IMR-90 (cell line): ENCODE data around the gene TRAPPC2L. TPM values are rescaled to one million over a fixed set of nuclear protein-coding genes. Genes with fewer than 3 reads are reported as not detected.

Source experiments
- ATAC-seq: fragments of 200-7000 bp; cut with Tn5 transposase; 2 replicates; pipeline ENCODE4 v1.9.1; 2020; ENCODE audit warnings: low read depth, mild to moderate bottlenecking, moderate library complexity
- BruUV-seq: library from RNA; stranded (reverse); fragments of 400-500 nt; replicated peaks from 2 replicates; lab custom pipeline; 2021; lab: Mats Ljungman, UMichigan
- CTCF ChIA-PET: fragments of 300-600 bp; formaldehyde crosslinking; extraction: SDS; loops from one replicate; lab custom pipeline; 2021; ENCODE audit warnings: antibody characterized with exemption; lab: Yijun Ruan, JAX
- POLR2A ChIA-PET: fragments of 300-600 bp; sonication (Branson Sonifier 250); formaldehyde crosslinking; loops from one replicate; lab custom pipeline; 2022; ENCODE audit warnings: antibody characterized with exemption; ENCODE audit not compliant: unreplicated experiment; lab: Charles Lee
- DNase-seq: peaks from one replicate; pipeline ENCODE4 v3.0.0; 2013
- H2AFZ ChIP-seq: replicated peaks from 2 replicates; pipeline ENCODE3; 2013; ENCODE audit warnings: low read length, mild to moderate bottlenecking; ENCODE audit not compliant: poor library complexity
- H2AK5ac ChIP-seq: 2 replicates; pipeline ENCODE4 v1.6.1; 2013; ENCODE audit warnings: low read depth, low read length, inconsistent platforms
- H2AK9ac ChIP-seq: replicated peaks from 2 replicates; pipeline ENCODE3; 2013; ENCODE audit warnings: mild to moderate bottlenecking, low read depth, low read length, moderate library complexity; ENCODE audit not compliant: poor library complexity
- H2BK120ac ChIP-seq: 2 replicates; pipeline ENCODE4 v1.6.1; 2013; ENCODE audit warnings: low read depth, low read length, inconsistent platforms
- H2BK15ac ChIP-seq: 3 replicates; pipeline ENCODE4 v1.6.1; 2013; ENCODE audit warnings: low read depth, low read length, inconsistent platforms
- H2BK20ac ChIP-seq: 2 replicates; pipeline ENCODE4 v1.6.1; 2013; ENCODE audit warnings: low read depth, mild to moderate bottlenecking, inconsistent platforms, low read length, moderate library complexity
- H2BK5ac ChIP-seq: 2 replicates; pipeline ENCODE4 v1.6.1; 2013; ENCODE audit warnings: mild to moderate bottlenecking, low read depth, low read length, inconsistent platforms; ENCODE audit not compliant: poor library complexity, severe bottlenecking
- H3K14ac ChIP-seq: replicated peaks from 2 replicates; pipeline ENCODE4 v1.6.1; 2013; ENCODE audit warnings: low read depth, low read length, inconsistent platforms
- H3K18ac ChIP-seq: 2 replicates; pipeline ENCODE4 v1.6.1; 2013; ENCODE audit warnings: low read depth, low read length, control low read depth
- H3K23ac ChIP-seq: 2 replicates; pipeline ENCODE4 v1.6.1; 2013; ENCODE audit warnings: low read depth, low read length, inconsistent platforms
- H3K27ac ChIP-seq: 2 replicates; pipeline ENCODE4 v1.5.1; 2013; ENCODE audit warnings: mild to moderate bottlenecking, control low read depth, low read length; ENCODE audit not compliant: insufficient read depth
- H3K27me3 ChIP-seq: 2 replicates; pipeline ENCODE4 v1.6.1; 2013; ENCODE audit warnings: low read length; ENCODE audit not compliant: control insufficient read depth, insufficient read depth
- H3K36me3 ChIP-seq: 2 replicates; pipeline ENCODE4 v1.6.1; 2013; ENCODE audit warnings: low read length, mixed read lengths; ENCODE audit not compliant: control insufficient read depth, insufficient read depth
- H3K4ac ChIP-seq: 2 replicates; pipeline ENCODE4 v1.6.1; 2013; ENCODE audit warnings: low read depth, low read length, inconsistent platforms
- H3K4me1 ChIP-seq: 2 replicates; pipeline ENCODE4 v1.6.1; 2013; ENCODE audit warnings: low read length, mixed read lengths; ENCODE audit not compliant: control insufficient read depth, insufficient read depth
- H3K4me2 ChIP-seq: 2 replicates; pipeline ENCODE4 v1.6.1; 2013; ENCODE audit warnings: low read depth, mild to moderate bottlenecking, control low read depth, low read length, moderate library complexity
- H3K4me3 ChIP-seq: 2 replicates; pipeline ENCODE4 v1.5.1; 2013; ENCODE audit warnings: low read depth, mild to moderate bottlenecking, control low read depth, low read length, moderate library complexity; ENCODE audit not compliant: insufficient read depth
- H3K56ac ChIP-seq: 2 replicates; pipeline ENCODE4 v1.6.1; 2013; ENCODE audit warnings: low read length, inconsistent platforms; ENCODE audit not compliant: insufficient read depth; ENCODE audit errors: extremely low read depth
- H3K79me1 ChIP-seq, 2 experiments: 2 replicates each; pipeline ENCODE4 v1.6.1; 2013; ENCODE audit warnings: low read length in 2 of 2, inconsistent platforms in 1 of 2, low read depth in 1 of 2
- H3K9ac ChIP-seq: 2 replicates; pipeline ENCODE4 v1.6.1; 2013; ENCODE audit warnings: low read depth, low read length, control low read depth
- H3K9me1 ChIP-seq: 2 replicates; pipeline ENCODE4 v1.6.1; 2013; ENCODE audit warnings: low read length, inconsistent platforms; ENCODE audit not compliant: insufficient read depth
- H3K9me3 ChIP-seq: 2 replicates; pipeline ENCODE4 v1.6.1; 2013; ENCODE audit warnings: low read length; ENCODE audit not compliant: control insufficient read depth, insufficient read depth
- H4K20me1 ChIP-seq: 2 replicates; pipeline ENCODE4 v1.6.1; 2013; ENCODE audit warnings: low read length, inconsistent platforms; ENCODE audit not compliant: insufficient read depth
- H4K5ac ChIP-seq: 2 replicates; pipeline ENCODE4 v1.6.1; 2013; ENCODE audit warnings: mild to moderate bottlenecking, low read depth, low read length, control low read depth
- H4K8ac ChIP-seq, 2 experiments: 2 replicates each; pipeline ENCODE4 v1.6.1; 2013; ENCODE audit warnings: low read depth in 2 of 2, low read length in 2 of 2, control low read depth in 1 of 2, inconsistent platforms in 1 of 2
- H4K91ac ChIP-seq: 2 replicates; pipeline ENCODE4 v1.6.1; 2013; ENCODE audit warnings: low read depth, low read length, inconsistent platforms; ENCODE audit not compliant: insufficient read depth
- BHLHE40 ChIP-seq: fragments of 150-350 bp; IDR thresholded peaks from 2 replicates; pipeline ENCODE4 v1.6.1; 2016; ENCODE audit warnings: mild to moderate bottlenecking, low read depth, low read length
- MAFK ChIP-seq: IDR thresholded peaks from 2 replicates; pipeline ENCODE4 v1.6.1; 2012; ENCODE audit warnings: low read depth, low read length, improper control_type of control experiment
- NFE2L2 ChIP-seq: fragments of 150-350 bp; IDR thresholded peaks from 2 replicates; pipeline ENCODE4 v1.6.1; 2016; ENCODE audit warnings: low read depth, mild to moderate bottlenecking, low read length
- RAD21 ChIP-seq: IDR thresholded peaks from 2 replicates; pipeline ENCODE4 v1.6.1; 2012; ENCODE audit warnings: low read length, improper control_type of control experiment
- RCOR1 ChIP-seq: IDR thresholded peaks from 2 replicates; pipeline ENCODE4 v1.6.1; 2012; ENCODE audit warnings: mild to moderate bottlenecking, low read length, improper control_type of control experiment; ENCODE audit not compliant: insufficient replicate concordance
- RFX5 ChIP-seq: IDR thresholded peaks from 2 replicates; pipeline ENCODE4 v1.8.0; 2012; ENCODE audit warnings: low read depth, mild to moderate bottlenecking, low read length, moderate library complexity
- WGBS, 2 experiments: methylation state at CpG; one replicate each; pipeline versions ENCODE4 v1.1.5 to v1.1.7; 2013; ENCODE audit warnings: missing lambda C conversion rate in 2 of 2; ENCODE audit not compliant: insufficient read length in 1 of 2; ENCODE audit errors: extremely low coverage in 2 of 2; 5-methylcytosine and 5-hydroxymethylcytosine counted together
- dilution Hi-C: fragments of 300-500 bp; cut with HindIII; formaldehyde crosslinking; loops from one replicate; pipeline ENCODE4 v1.14.3; 2018; ENCODE audit warnings: low sequenced_read_pairs; ENCODE audit not compliant: unreplicated experiment
- in situ Hi-C: fragments of 300-500 bp; cut with MboI; formaldehyde crosslinking; loops from 3 replicates; pipeline ENCODE4 v1.14.3; 2019; ENCODE audit warnings: low sequenced_read_pairs, inconsistent platforms, mixed read lengths
- intact Hi-C: fragments of 100-400 bp; cut with micrococcal nuclease; formaldehyde crosslinking; loops from 2 replicates; pipeline ENCODE4 v1.10.0; 2022
- polyA plus RNA-seq, 3 experiments: library from polyadenylated mRNA; depleted of rRNA; stranded (reverse); fragments of >200 nt; gene quantifications; 2 replicates each; pipeline ENCODE4 v1.2.3, GENCODE V29; 2012; ENCODE audit warnings: low replicate concordance in 1 of 3
- total RNA-seq: library from RNA; depleted of rRNA; stranded (reverse); fragments of >200 nt; gene quantifications from 2 replicates; pipeline ENCODE4 v1.2.3, GENCODE V29; 2012
- TF ChIP-seq, protein P1 (sequence below): fragments of 150-350 bp; IDR thresholded peaks from 2 replicates; pipeline ENCODE4 v1.6.1; 2017; ENCODE audit warnings: mild to moderate bottlenecking, antibody characterized with exemption, low read length, low read depth
- TF ChIP-seq, protein P2 (sequence below): fragments of 150-350 bp; IDR thresholded peaks from 2 replicates; pipeline ENCODE4 v1.6.1; 2016; ENCODE audit warnings: low read depth, mild to moderate bottlenecking, low read length, moderate library complexity, borderline replicate concordance

TRAPPC2L gene
- total and polyA plus RNA-seq, 2 of the 4 experiments (the other 2 are of a cell fraction) = 102 to 109 TPM

DNA sequence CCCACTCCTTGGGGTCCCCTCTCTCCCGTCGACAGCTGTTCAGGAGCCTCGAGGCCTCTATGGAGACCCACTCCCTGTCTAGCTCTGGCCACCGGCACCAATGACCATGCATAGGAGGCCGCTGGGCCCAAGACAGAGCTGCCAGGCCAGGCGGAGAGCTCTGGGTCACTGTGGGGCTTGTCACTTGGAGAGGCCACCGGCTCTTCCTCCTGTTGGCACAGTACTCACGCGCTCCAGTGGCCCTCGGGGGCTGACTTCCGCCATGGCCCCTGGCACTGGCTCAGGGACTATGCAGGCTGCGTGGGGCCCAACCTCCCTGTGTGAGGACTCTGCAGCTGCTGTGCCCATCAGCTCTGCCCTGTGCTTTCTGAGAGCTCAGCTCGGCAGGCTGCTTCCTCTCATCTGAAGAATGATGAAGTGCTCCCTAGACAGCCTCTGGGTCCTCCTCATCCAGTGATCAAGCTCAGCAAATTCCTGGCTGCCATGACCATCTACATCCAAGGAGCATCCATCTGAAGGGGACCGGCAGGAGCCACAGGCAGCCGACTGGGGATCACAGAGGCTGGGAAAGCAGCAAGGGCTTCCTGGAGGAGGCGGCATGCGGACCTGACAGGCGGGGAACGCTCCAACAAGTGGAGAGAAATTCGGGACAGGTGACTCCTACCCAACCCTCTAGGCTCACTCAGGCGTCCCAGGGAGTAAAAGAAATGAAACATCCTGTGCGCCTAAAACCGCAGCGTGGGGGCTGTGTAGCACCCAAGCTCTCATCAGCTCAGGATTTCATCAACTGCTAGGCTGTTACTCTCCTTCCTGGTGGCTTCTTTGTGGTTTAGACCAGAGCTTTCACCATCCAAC is 17.0 kb upstream of the TRAPPC2L start:
- dilution Hi-C loops = no loop called here
- BruUV-seq = no TSS peak

More for the DNA sequence above, 17.0 kb upstream of the TRAPPC2L start:
- H3K9ac ChIP-seq = no peak overlapping the region
- H3K9me3 ChIP-seq = no peaks in the 10 kb centered on the region
- H3K4me2 ChIP-seq = no peak overlapping the region
- TF ChIP-seq NFE2L2 (no peak), BHLHE40 (no peak), MAFK (no peak), RCOR1 (no peak), RFX5 (no peak), RAD21 (no peak)
- TF ChIP-seq, protein P1, sequence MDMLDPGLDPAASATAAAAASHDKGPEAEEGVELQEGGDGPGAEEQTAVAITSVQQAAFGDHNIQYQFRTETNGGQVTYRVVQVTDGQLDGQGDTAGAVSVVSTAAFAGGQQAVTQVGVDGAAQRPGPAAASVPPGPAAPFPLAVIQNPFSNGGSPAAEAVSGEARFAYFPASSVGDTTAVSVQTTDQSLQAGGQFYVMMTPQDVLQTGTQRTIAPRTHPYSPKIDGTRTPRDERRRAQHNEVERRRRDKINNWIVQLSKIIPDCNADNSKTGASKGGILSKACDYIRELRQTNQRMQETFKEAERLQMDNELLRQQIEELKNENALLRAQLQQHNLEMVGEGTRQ = no peak
- TF ChIP-seq, protein P2, sequence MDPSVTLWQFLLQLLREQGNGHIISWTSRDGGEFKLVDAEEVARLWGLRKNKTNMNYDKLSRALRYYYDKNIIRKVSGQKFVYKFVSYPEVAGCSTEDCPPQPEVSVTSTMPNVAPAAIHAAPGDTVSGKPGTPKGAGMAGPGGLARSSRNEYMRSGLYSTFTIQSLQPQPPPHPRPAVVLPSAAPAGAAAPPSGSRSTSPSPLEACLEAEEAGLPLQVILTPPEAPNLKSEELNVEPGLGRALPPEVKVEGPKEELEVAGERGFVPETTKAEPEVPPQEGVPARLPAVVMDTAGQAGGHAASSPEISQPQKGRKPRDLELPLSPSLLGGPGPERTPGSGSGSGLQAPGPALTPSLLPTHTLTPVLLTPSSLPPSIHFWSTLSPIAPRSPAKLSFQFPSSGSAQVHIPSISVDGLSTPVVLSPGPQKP = no peak
- no peak overlapping the region for H4K5ac ChIP-seq
- POLR2A ChIA-PET = no interaction called here
- WGBS, 2 experiments = 92% methylated on average over 14 of the region's 24 CpGs; no CpG with 5 or more reads in 1 of the 2 experiments
- H3K4me3 ChIP-seq = no peak overlapping the region
- no peak overlapping the region for H2BK120ac ChIP-seq
- H4K8ac ChIP-seq = no peak overlapping the region
- CTCF ChIA-PET = no interaction called here
- peaks cover 8% of the 10 kb centered on the region; the same call in 1 of the 2 replicates for H4K20me1 ChIP-seq
- H3K27ac ChIP-seq = no peak overlapping the region
- ATAC-seq = no peak
- no peaks in the 10 kb centered on the region for H3K9me1 ChIP-seq
- peaks cover 36% of the 10 kb centered on the region for H3K36me3 ChIP-seq
- no peak overlapping the region for H3K14ac ChIP-seq
- no peaks in the 10 kb centered on the region for H3K27me3 ChIP-seq
- no peak overlapping the region for H2BK20ac ChIP-seq
- no peak overlapping the region for H2AFZ ChIP-seq
- no peak overlapping the region for H3K18ac ChIP-seq
- in situ Hi-C loops (no loop called here), intact Hi-C loops (no loop called here)
- peaks cover 0 to 4% of the 10 kb centered on the region in 2 experiments; a peak in 2 of 4 replicates for H3K79me1 ChIP-seq
- H2BK5ac ChIP-seq = no peak overlapping the region
- H2AK5ac ChIP-seq = no peak overlapping the region
- H4K91ac ChIP-seq = no peak overlapping the region
- no peak overlapping the region for H3K56ac ChIP-seq
- no peak overlapping the region for H2AK9ac ChIP-seq
- no peak overlapping the region for H3K23ac ChIP-seq
- no peak for DNase-seq
- H2BK15ac ChIP-seq = no peak overlapping the region
- H3K4me1 ChIP-seq = no peaks in the 10 kb centered on the region
- H3K4ac ChIP-seq = no peak overlapping the region
